GM10248 (cell line): ENCODE results near the gene ABLIM2.

ENCODE experiments used
- CTCF ChIA-PET: fragments of 300-600 bp; sonication (Branson Sonifier 250); formaldehyde crosslinking; extraction: SDS; loops from one replicate; lab custom pipeline; 2021; ENCODE audit warnings: antibody characterized with exemption; lab: Yijun Ruan, JAX
- POLR2A ChIA-PET: fragments of 350-650 bp; sonication (Branson Sonifier 250); formaldehyde crosslinking; extraction: SDS; loops from one replicate; lab custom pipeline; 2020; ENCODE audit warnings: antibody characterized with exemption; lab: Yijun Ruan, JAX
- DNase-seq: peaks from one replicate; pipeline ENCODE4 v3.0.0; 2012; ENCODE audit errors: extremely low spot score
- CTCF ChIP-seq: IDR thresholded peaks from 2 replicates; pipeline ENCODE4 v1.5.1; 2012; ENCODE audit warnings: mild to moderate bottlenecking, low read depth; ENCODE audit errors: extremely low read depth, missing control alignments, control extremely low read depth

Gene ABLIM2

GRCh38 chr4:7990807-7991459 is 167.7 kb downstream of the ABLIM2 start:
- ChIA-PET CTCF (interaction anchor here (3.2 kb wide), 1 partner anchor 186 kb away, joined by 16 read pairs; no protein-coding TSS in a partner anchor), POLR2A (no interaction called here)
- no peak for DNase-seq
- TF ChIP-seq CTCF = no peak

GRCh38 chr4:7989654-7990053 is 169.0 kb downstream of the ABLIM2 start:
- no peak for DNase-seq
- no peak for TF ChIP-seq CTCF
- POLR2A ChIA-PET = no interaction called here
- CTCF ChIA-PET = interaction anchor here (1.0 to 5.7 kb wide), 5 partner anchors 11 to 232 kb away, joined by 3 to 146 read pairs (median 4); no protein-coding TSS in a partner anchor

GRCh38 chr4:7988437-7988836 is 170.2 kb downstream of the ABLIM2 start:
- ChIA-PET POLR2A (no interaction called here), CTCF (interaction anchor here (0.9 to 5.7 kb wide), 17 partner anchors 7 to 226 kb away, joined by 3 to 146 read pairs (median 7); no protein-coding TSS in a partner anchor)
- DNase-seq = no peak
- TF ChIP-seq CTCF = no peak

- ChIA-PET POLR2A (no interaction called here), CTCF (interaction anchor here (0.8 to 5.7 kb wide), 28 partner anchors 8 to 228 kb away, joined by 3 to 146 read pairs (median 6); no protein-coding TSS in a partner anchor)
- DNase-seq = peak; percentile 77
- TF ChIP-seq CTCF = peak; percentile 82
Measured at GRCh38 chr4:7987148-7987989, 171.2 kb downstream of the ABLIM2 start.

GRCh38 chr4:7985891-7986441 is 172.6 kb downstream of the ABLIM2 start:
- POLR2A ChIA-PET = no interaction called here
- CTCF ChIA-PET = interaction anchor here (0.9 to 5.7 kb wide), 13 partner anchors 10 to 227 kb away, joined by 3 to 146 read pairs (median 6); no protein-coding TSS in a partner anchor
- no peak for DNase-seq
- TF ChIP-seq CTCF = no peak

GRCh38 chr4:7985072-7985471 is 173.5 kb downstream of the ABLIM2 start:
- POLR2A ChIA-PET = no interaction called here
- CTCF ChIA-PET = interaction anchor here (1.3 to 5.7 kb wide), 2 partner anchors 54 to 180 kb away, joined by 3 to 146 read pairs; no protein-coding TSS in a partner anchor
- no peak for TF ChIP-seq CTCF
- DNase-seq = no peak
